Measurements from ENCODE around the gene ZNF566. TPM values are rescaled to one million over a fixed set of nuclear protein-coding genes. Genes with fewer than 3 reads are reported as not detected.
"Not testable (repeated sequence)": the region's sequence is repeated elsewhere in the genome, so short reads cannot be mapped to it uniquely, and the experiment has no call there.

The ZNF566 gene
- total RNA-seq, result 19.9 TPM

- peak; percentile 92 for DNase-seq (ENCODE audit: low spot score)
Measured at GRCh38 chr19:36489118-36489919, at the start of gene ZNF566. Gene ZNF566, minus strand, starts transcription at chr19:36489561. Its CDS starts 13,004 bp downstream, at chr19:36476557.

- no peak for DNase-seq (ENCODE audit: low spot score)
Measured at GRCh38 chr19:36528921-36529518, 39.7 kb upstream of the ZNF566 start.

GRCh38 chr19:36528194-36528920 is 39.0 kb upstream of the ZNF566 start, which contains the start of gene ZNF260:
Gene ZNF260, minus strand, starts transcription at chr19:36528271. Its CDS starts 13,033 bp downstream, at chr19:36515238.
- peak; percentile 97 for DNase-seq (ENCODE audit: low spot score)

GRCh38 chr19:36527873-36528193 is 38.5 kb upstream of the ZNF566 start:
- no peak for DNase-seq (ENCODE audit: low spot score)

- DNase-seq (ENCODE audit: low spot score), result no peak
Measured at GRCh38 chr19:36527341-36527740, 38.0 kb upstream of the ZNF566 start.

- DNase-seq (ENCODE audit: low spot score), result no peak
Measured at GRCh38 chr19:36526581-36526980, 37.2 kb upstream of the ZNF566 start.

GRCh38 chr19:36524617-36525016 is 35.3 kb upstream of the ZNF566 start:
- DNase-seq (ENCODE audit: low spot score), result no peak

GRCh38 chr19:36514012-36514612 is 24.8 kb upstream of the ZNF566 start:
- no peak for DNase-seq (ENCODE audit: low spot score)

GRCh38 chr19:36508325-36508724 is 19.0 kb upstream of the ZNF566 start:
- no peak for DNase-seq (ENCODE audit: low spot score)

GRCh38 chr19:36501973-36502372 is 12.6 kb upstream of the ZNF566 start:
- DNase-seq (ENCODE audit: low spot score), result no peak

GRCh38 chr19:36497001-36497400 is 7.6 kb upstream of the ZNF566 start:
- DNase-seq (ENCODE audit: low spot score), result no peak

- DNase-seq (ENCODE audit: low spot score), result not testable (repeated sequence)
Measured at GRCh38 chr19:36492689-36493453, 3.5 kb upstream of the ZNF566 start.

GRCh38 chr19:36490846-36491245 is 1.5 kb upstream of the ZNF566 start:
- not testable (repeated sequence) for DNase-seq (ENCODE audit: low spot score)

- peak; percentile 81 for DNase-seq (ENCODE audit: low spot score)
Measured at GRCh38 chr19:36489920-36490415, 607 bp upstream of the ZNF566 start.

- peak; percentile 42 for DNase-seq (ENCODE audit: low spot score)
Measured at GRCh38 chr19:36488846-36489117, 579 bp downstream of the ZNF566 start.

- no peak for DNase-seq (ENCODE audit: low spot score)
Measured at GRCh38 chr19:36488118-36488845, 1.1 kb downstream of the ZNF566 start.

GRCh38 chr19:36483653-36484052 is 5.7 kb downstream of the ZNF566 start:
- DNase-seq (ENCODE audit: low spot score), result no peak

GRCh38 chr19:36482876-36483275 is 6.5 kb downstream of the ZNF566 start:
- no peak for DNase-seq (ENCODE audit: low spot score)

- DNase-seq (ENCODE audit: low spot score), result no peak
Measured at GRCh38 chr19:36460046-36460445, 29.3 kb downstream of the ZNF566 start.

GRCh38 chr19:36456831-36457230 is 32.5 kb downstream of the ZNF566 start:
- no peak for DNase-seq (ENCODE audit: low spot score)

Measured in ureter (tissue), 1 donor.